Peyer's patch (tissue), 4 donors: Measurements from ENCODE around the gene GPR160.

Experiments
- CTCF ChIP-seq, 6 experiments: fragments of 450-650 bp in 4 of 6; fragments of 200-600 bp in 2 of 6; sonication (generic) in 1 of 6; IDR thresholded peaks; one replicate each; pipeline ENCODE4 v1.5.1; 2017 to 2019; ENCODE audit warnings: antibody characterized with exemption in 6 of 6, mild to moderate bottlenecking in 3 of 6, moderate library complexity in 1 of 6
- POLR2A ChIP-seq, 2 donors: fragments of 450-650 bp; IDR thresholded peaks; one replicate each; pipeline ENCODE4 v1.5.1; 2017; ENCODE audit warnings: antibody characterized with exemption in 2 of 2, mild to moderate bottlenecking in 2 of 2, moderate library complexity in 2 of 2

- TF ChIP-seq CTCF (IDR thresholded peaks at IDR 0.05) (no peak), POLR2A (IDR thresholded peaks at IDR 0.05) (no peak)
Observed at GRCh38 chr3:170079536-170080165, 41.9 kb downstream of the GPR160 start.
